Central memory CD4-positive, alpha-beta T cell (primary cell): ENCODE results near the gene BCL2L1.

ENCODE experiments used
- DNase-seq: peaks from one replicate; pipeline ENCODE4 v3.0.0; 2022

The BCL2L1 gene

DNA sequence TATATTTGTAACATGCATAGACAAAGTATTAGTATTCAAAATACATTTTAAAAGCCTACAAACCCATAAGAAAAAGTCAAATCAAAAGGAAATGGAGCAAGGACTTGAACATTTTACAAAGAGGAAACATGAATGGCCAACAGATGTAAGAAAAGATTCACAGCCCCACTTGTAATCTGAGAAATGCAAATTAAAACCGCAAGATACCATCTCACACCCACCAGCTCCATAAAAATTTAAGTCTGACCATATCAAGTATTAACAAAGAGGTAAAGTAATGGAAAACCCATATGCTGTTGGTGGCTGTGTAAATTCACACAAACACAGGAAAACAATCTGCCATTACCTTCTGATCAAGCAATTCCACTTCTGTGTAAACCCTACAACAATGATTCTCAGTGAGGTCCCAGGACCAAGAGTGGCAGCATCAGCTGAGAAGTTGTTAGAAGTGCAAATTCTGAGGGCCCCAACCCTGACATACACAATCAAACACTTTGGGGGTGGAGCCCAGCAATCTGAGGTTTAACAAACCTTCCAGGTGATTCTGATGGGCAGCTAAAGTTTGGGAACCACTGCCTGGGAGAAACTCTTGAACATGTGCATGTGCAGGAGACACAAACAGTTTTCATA, 30.9 kb downstream of the BCL2L1 start:
- DNase-seq: no peak

DNA sequence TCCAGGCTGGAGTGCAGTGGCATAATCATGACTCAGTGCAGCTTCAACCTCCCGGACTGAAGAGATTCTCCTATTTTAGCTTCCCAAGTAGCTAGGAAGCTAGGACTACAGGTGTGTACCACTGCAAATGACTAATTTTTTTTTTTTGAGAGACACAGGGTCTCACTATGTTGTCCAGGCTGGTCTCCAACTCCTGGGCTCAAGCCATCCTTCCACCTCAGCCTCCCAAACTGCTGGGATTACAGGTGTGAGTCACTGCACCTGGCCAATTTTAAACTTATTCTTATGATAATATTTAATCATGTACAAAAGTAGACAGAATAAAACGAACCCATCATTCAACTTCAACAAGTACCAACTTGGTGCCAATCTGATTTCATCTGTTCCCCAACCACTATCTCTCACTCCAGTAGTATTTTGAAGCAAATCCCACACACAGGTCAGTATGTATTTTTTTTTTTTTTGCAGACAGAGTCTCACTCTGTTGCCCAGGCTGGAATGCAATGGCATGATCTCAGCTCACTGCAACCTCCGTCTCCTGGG, 32.5 kb downstream of the BCL2L1 start:
- no peak for DNase-seq

DNA sequence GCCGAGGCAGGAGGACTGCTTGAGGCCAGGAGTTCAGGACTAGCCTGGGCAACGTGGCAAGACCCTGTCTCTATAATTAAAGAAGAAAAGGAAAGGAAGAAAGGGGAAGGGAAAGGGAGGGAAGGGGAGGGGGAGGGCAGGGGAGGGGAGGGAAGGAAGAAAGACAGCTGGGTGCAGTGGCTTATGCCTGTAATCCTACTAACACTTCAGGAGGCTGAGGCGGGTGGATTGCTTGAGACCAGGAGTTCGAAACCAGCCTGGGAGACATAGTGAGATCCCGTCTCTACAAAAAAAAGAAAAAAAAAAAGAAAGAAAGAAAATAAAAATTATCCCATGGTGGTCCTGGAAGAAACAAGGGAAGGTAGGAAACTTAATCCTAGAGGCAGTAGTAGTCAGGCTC, 33.5 kb downstream of the BCL2L1 start:
- DNase-seq: no peak

DNA sequence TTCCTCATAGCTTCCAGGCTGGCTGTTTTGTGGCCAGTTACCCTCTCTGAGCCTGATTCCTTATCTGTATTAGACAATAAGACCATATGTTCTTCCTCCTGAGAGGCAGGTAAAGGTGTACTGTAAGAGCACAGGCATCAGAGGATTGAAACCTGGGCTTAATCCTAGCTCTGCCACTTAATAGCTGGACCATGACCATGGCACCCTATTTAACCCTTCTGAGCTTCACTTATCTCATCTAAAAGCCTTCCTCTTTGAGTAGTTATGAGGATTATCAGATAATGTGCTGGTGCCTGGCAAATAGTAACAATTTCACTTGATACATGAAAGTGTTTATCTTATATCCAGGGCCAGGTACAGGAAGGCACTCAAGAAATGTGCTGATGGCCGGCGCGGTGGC, 34.9 kb downstream of the BCL2L1 start:
- DNase-seq: no peak

DNA sequence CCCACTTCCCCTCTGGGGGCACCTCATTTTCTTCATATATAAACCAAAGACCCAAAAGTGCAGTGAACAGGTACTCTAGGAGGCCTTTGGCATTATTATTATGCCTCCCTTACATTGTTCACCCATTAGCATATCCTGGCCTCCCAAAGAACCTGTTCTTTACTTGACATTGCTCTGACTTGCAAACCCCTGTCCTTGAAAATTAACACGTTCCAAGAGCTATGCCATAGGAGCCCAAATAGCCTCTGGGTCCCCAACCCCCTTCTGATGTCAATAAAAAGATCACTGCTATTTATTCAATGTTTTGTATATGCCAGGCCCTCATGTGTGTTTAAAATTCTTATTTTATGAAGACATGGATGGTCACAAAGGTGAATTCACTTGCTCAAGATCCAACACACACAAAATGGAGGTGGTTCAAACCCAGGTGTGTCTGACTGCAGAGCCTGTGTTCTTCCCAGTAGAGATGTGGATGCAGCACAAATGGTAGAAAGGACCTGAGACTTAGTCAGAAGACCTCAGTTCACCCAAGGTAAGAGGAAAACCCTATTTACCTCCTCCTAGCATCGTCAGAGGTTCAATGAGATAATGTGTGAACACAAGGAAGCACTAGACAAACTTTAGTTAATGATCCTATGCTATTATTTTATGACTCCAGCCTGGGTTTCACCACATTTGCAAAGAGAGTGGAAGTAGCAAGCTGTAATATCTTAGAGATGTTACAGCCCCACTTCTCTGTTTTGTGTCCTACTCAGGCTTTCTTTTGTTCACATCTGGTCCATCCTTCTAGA, 36.6 kb downstream of the BCL2L1 start:
- DNase-seq: no peak

DNA sequence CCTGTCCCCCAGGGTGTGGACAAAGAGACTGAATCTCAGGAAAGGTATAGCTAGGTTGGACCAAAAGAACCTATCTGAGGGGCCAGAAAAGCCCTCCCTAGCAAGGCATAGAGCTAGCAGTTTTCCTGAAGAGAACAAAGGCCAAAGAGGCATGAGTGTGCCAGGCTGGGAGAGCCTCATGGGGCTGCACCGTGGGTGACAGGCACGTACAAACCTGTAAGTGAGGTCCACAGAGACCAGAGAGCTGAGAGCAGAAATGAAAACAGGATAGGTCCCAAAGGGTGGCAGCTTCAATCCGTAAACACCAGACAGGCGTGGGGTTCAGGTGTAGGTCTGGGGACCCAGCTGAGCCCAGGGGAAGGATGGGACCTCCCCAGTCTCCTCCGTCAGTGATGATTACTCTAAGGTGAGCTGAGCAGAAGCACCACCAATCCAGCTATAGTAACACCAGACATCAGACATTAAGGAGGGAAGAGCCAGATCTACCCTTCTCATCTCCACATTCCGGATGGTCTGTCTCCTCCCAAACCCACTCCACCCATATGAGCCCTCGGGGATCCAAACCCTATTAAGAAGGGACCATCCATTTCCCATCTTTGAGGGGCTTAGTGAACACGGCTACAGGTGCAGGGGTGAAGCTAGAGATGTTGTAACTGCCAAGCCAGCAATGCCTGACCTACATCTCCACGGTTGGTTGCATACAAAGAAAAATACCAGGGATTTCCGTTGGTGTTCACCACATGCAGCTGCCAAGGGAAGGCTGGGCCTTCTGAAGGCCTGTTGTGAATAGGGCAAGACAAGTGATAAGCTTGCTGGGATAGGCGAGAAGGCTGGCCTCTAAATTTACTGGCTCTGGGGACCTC, 38.3 kb downstream of the BCL2L1 start:
- peak; percentile 38 for DNase-seq

DNA sequence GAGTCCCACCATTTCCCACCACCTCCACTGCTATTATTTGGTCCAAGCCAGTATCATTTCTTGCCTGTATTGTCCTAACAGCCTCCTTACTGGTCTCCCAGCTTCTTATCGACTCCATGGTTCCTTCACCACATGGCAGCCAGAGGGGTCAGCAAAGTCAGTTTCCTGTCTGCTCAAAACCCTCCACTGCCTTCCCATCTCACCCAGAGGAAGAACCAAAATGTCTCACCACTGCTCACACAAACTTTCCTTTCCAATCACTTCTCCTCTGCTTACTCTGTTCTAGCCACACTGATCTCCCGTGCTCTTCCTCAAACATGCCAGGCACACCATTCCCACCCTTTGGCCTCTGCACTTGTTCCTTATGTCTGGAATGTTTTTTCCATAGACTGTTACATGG, 39.7 kb downstream of the BCL2L1 start:
- DNase-seq: no peak

DNA sequence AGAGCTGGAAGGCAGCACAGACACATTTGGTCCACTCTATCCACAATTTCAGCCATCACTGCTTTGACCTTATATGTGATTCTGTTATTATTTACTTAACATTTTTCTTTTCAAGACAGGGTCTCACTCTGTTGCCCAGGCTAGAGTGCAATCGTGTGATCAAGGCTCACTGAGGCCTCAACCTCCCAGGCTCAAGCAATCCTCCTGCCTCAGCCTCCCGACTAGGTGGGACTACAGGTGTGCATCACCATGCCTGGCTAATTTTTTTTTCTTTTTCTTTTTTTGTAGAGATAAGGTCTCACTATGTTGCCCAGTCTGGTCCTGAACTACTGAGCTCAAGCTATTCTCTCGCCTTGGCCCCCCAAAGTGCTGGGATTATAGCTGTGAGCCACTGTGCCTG, 40.3 kb downstream of the BCL2L1 start:
- no peak for DNase-seq

DNA sequence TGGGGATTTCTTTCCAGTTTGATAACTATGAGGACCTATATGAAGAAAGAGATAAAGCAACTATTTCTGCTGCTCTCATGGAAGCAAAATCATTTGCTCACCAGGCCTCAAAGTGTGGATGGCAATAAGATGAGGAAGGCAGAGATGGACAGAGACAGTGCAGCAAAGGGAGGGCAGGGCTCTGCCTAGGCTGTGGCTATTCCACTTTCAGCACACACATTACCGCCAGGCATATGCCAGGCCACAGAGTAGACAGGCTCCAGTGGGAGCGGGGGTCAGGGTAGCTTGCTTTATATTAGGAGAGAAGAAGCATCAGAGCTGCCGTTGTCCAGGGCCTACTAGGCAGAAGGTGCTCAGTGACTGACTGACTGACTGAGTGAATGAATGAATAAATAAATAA, 40.9 kb downstream of the BCL2L1 start:
- no peak for DNase-seq

DNA sequence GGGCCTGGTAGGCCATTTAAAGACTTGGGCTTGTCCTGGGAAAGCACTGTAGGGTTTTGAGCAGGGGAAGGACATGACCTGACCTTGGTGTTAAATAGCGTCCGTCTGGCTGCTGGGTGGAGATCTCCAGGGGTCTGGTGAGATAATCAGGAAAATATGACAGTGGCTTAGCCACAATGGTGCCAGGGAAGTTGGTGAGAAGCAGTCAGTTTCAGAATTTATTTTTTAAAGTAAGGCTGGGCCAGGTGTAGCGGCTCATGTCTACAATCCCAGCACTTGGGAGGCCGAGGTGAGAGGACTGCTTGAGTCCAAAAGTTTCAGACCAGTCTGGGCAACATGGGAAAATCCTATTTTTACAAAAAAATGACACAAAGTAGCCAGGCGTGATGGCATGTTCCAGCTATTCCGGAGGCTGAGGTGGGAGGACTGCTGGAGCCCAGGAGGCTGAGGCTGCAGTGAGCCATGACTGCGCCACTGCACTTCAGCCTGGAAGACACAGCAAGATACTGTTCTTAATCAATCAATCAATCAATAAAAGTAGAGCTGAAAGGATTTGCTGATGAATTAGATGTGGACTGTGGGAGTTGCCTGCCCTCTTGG, 41.4 kb downstream of the BCL2L1 start:
- no peak for DNase-seq

DNA sequence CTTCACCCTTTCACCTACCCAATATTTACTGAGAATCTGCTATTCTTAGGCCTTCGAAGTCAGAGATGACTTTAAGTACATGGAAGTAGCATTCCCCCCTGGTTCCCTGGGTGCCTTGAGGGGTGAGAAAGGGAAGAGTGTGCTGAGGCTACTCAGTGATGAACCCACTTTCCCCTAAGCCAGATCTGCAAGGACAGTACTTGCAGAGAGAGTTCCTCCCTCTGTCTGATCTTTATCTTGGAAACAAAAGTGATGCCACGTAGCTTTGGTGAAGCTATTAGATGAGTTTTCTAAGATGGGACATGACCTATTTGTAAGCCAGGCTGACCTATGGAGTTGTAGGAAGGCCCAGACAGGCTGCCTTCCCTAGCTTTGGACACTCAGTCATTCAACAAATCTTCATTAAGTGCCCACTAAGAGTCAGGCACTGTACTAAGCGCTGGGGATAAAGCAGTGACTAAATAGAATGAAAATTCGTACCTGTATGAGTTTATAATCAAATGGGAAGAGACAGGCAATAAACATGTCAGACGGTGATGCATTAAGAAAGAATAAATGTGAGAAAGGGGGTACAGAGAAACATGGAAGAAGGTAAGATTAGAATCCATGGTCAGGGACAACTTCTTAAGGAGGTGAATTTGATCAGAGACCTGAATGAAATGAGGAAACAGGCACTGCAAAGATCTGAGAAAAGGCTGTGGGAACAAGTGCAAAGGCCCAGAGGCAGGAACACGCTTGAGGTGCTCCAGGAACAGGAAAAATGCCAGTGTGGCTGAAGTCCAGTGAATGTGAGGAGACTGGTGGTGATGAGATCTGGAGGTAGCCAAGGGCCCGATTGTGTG, 42.2 kb downstream of the BCL2L1 start:
- DNase-seq: no peak

DNA sequence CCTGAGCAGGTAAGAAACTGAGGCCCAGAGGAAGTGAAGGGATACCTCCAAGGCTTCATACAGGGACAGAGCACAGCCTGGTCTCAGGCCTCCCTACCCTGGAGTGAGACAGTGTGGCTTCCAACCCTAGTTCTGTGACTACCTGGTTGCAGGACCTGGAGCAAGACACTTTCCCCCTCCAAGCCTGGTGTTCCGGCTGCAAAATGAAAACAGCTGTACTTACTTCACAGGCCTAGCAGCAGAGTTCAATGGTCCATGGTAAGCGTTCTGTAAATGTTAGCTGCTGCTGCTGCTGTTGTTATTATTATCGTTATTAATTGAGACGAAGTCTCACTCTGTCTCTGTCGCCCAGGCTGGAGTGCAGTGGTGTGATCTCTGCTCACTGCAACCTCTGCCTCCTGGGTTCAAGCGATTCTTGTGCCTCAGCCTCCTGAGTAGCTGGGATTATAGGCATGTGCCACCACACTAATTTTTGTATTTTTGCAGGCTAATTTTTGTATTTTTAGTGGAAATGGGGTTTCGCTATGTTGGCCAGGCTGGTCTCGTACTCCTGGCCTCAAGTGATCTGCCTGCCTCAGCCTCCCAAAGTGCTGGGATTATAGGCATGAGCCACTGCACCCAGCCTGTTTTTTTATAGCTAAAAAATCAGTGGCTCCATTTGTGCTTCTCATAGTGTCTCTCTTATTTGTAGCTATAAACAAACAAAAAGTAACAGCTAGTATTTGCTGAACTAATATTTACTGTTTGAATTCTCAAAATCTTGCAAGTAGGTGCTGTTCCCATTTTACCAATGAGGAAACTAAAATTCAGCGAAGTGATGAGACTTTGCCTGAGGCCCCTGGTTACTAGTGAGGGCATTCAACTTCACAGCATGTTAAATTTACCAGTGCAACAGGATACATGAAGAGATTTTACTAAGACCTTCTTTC, 43.0 kb downstream of the BCL2L1 start:
- no peak for DNase-seq

DNA sequence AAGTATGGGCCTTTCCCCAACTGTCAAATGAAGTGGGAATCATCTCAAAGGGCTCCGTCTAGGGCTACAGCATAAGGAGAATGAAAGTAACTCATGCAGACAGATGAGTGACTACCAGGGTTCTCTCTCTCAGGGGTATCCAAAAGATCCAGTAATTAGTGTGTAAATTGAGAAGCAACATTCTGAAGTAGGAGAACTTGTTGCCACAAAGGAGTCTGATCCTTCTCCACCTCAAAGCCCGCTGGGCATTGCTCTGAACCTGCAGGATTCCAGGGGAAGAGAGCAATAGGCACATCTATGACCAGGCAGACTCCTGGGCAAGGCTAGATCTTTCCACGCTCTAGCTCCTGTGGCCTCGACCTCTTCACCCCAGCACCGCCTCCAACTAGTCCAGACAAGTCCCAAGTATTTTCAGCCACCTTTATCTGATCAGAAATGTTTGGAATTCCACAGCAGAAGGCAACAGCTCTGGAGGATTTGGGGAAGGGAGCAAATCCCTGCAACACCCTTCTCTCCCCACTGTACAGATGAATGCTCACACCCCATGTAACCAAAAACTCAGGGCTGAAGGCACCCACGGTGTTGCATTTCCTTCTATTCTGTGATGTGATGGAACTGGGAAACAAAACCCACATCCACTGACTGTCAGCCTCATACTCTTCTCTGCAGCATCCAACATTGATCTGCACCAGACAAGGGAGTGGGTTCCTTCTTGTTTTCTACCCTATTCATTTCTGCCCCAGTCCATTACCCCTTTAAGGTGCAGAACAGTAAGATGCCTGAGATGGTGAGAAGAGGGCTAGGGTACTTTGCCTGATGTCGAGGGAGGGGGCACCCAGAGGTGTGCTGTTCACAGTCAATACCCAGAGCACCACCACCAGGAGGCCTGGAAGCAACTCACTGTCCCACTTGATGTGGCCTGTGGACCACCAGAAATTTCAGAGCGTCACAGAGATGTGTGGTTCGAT, 44.0 kb downstream of the BCL2L1 start:
- no peak for DNase-seq

DNA sequence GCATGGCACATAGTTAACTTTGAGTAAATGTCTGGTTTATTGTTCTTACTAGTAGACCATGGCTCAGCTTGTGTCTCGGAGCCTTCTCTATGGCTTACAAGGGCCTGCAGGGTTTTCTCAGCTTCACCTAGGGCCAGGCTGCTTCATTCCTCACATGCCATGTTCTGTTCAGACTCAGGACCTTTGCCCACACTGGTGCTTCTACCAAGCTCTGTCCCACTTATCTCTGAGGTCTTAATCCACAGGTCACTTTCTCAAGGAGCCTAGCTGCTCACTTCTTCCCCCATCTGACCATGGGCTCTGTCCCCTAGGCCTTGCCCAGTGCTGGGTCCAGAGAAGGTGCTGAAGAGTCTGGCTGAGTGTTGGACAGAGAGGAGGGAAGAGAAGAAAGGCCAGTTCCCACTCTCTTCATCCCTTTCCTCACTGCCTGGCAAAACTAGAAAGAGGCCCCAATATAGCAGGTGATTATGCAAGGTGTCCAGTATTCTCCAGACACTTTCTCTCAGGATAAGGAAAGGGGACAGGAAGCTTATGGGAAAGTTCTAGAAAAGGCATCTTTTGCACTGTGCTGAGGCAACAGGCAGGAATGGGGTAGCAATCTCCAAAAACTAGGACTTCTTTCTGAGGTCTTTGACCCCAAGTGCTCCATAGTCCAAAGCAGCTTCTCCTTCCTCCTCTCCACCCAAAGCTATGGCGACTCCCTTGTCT, 45.0 kb downstream of the BCL2L1 start:
- DNase-seq: no peak

DNA sequence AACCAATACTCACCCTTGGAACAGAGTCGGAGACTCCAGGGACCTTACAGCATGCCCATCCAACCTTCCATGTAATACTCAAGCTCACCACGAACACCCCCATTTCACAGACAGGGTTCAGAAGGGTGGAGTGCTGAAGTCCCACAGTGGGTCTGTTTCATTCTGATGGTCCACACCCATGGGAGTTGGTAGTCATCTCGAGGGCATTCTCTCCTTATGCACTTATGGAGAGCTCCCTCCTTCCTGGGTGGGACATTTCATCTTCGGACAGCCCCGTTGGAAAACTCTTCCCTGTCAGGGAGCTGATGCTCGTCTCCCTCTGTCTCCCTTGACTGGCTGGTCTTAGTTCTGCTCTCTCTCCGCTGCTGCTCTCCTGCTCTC, 46.1 kb downstream of the BCL2L1 start:
- DNase-seq: no peak

DNA sequence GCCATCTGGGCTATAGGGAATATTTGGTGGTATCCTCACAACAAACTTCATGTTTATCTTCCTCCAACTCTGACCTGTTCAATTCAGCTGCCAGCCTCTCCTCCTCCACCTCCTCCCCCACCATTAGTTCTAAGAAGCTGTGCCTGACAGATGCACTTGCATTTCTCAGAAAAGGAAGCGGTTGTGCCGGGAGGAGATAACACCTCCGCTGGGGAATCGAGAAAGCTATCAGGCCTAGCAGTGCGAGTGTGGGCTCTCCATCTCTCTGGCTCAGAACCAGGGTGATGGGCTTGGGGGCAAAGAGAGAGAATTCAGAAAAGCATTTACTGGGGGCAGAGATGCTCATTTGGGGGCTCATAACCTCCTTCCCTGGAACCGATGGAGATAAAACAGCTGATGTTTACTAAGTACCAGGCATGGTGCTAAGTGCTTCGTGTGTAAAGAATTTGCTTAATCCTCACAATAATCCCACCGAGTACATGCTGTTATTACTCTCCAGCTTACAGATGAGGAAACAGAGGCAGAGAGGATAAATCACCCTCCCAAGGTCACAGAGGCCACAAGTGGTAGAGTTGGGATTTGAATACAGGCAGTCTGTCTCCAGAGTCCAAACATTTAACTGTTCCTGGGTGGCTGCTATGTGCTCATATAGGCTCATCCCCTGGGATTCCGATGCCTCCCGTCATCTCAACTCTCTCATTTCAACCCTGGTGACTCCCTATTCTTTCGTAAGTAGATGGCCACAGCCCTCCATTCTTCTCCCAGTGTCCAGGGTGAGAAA, 46.6 kb downstream of the BCL2L1 start:
- DNase-seq: peak; percentile 57

DNA sequence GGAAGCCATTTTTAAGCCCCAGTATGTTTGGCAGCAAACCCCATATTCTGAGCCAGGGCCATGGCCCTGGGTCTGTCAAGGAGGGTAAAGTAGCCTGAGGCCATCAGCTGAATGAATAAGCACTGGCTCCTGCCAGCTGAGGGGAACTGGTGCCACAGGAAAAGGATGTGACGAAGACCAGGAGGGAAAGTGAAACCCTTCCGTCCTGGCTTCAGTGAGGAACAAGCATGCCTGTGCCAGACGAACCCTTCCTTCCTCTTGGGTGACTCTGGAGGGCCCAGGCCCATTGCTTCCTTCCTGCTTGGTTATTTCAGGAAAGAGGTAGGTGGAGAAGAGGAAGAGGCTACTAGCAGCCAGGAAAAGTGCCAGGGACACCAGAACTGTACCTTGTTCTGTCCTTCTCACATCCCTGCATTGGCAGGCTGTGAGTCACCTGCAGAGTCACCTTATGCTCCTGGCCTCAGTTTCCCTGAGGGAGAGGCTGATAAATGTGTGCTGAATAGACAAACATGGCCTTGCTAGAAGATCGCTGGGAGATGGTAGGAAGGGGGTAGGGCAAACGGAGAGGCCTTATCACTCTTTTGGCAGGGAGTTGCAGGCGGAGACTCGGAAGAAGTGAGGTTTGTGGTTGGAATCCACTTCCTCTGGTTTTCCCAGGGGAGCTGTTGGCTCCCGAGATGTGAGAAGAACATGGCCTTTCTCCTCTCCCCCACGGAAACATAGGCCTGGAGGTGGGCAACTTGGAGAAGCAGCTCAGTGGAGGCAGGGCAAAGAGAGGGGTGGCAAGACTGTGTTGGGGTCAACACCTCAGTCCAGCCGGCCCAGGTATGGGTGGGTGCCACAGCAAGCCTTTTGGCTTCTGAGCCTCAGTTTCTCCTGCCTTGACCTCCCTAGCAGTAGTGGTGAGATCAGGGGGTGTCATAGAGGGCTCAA, 47.5 kb downstream of the BCL2L1 start:
- DNase-seq: peak; percentile 60
